Stimulated activated CD4-positive, alpha-beta T cell treated with anti-CD3 and anti-CD28 coated beads, Interleukin-15, amount 100 ng/mL, for 48 hours (primary cell): ENCODE results near the gene ASAP3.
"Not testable (repeated sequence)": the region's sequence is repeated elsewhere in the genome, so short reads cannot be mapped to it uniquely, and the experiment has no call there.

Experiments used
- DNase-seq, 2 donors: peaks; one replicate each; pipeline ENCODE4 v3.0.0-alpha.2; 2020; ENCODE audit warnings: low read depth in 2 of 2

ASAP3 gene

DNA sequence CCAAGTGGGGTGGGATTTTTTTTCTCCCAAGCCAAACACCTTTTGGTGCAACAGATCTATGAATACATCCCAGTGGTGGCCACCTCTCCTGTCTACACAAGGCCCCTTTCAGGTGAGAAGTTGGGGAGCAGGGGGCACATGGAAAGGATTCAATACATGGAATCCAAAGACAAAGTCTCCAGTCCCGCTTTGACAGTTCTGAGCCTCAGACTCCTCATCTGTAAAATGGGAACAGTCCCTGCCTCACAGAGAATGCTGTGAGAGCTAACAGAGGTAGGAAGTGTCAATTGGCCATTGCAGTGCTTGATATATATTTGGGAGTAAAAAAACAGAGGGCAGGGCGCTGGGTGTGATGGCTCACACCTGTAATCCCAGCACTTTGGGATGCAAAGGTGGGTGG, 87.6 kb downstream of the ASAP3 start:
- DNase-seq, result no peak

DNA sequence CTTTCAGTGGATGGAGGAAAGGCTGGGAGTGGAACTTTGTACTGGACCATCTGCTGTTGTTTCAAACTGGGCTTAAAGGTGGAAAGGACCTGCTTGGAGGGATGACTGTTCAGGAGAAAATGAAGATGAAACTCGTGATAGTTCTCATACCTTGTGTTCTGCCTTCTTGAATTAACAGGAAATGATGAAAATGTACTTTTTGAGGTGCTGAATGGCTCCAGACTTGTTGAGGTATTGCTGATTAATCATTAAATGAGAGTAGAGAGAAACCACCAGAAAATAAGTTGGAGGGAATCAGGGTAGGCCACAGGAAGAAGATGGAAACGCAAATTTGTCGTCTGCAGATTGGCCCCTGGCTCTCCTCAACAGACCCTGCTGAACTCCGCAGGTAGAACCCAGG, 88.1 kb downstream of the ASAP3 start:
- no peak for DNase-seq

DNA sequence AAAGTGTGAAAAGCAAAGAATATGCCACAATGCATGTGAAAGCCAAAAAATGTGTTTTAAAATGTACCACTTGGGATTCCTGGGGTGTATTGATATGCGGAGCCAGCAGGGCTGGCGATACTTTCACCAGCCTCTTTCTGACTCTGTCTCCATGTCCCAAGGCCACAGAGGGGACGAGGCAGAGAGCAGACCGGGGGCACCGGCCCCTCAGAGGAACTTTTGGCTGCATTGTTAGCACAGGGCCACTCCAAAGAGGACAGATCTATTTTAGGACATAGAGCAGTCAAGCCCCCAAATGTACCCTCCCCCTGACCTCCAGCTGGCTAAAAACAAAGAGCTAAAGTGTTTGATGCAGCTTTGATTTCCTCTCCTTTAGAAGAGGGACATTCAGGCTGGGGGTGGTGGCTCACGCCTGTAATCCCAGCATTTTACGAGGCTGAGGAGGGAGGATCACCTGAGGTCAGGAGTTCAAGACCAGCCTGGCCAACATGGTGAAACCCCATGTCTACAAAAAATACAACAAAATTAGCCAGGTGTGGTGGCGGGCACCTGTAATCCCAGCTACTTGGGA, 88.7 kb downstream of the ASAP3 start:
- no peak for DNase-seq

DNA sequence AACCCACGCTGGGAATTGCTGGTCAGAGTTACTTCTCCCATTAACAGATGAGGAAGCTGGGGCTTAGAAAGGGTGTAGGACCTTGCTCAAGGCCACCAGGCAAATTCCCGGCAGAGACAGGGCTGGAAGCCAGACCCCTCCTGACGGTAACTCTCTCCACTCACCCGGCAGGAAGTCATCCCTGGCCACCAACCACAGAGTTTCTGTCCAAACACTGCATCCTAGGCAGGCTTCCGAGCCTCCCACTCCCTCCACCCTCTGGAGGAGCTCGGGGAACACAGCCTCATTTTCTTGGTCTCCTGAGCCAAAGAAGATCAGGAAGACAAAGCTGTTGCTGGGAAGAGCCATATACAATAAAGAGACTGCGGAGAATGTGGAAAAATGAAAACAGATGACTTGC, 89.3 kb downstream of the ASAP3 start:
- DNase-seq, result no peak

DNA sequence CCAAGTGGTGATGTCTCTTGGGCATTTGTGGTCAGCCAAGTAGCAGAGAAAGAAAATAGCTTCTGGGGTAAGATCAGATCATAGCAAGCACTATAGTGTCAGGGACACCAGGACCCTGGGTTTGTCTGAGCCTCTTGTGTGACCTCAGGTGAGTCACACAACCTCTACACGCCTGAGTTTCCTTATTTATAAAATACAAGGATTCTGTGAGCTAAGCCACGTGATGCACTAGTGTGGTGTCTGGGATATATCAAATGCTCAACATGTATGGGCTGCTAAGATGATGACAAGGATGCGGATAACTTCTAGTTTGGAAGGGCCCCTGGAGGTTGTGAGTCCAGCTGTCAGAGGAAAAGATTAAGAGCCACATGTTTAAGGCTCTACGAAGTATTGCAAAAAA, 89.8 kb downstream of the ASAP3 start:
- DNase-seq, result no peak

DNA sequence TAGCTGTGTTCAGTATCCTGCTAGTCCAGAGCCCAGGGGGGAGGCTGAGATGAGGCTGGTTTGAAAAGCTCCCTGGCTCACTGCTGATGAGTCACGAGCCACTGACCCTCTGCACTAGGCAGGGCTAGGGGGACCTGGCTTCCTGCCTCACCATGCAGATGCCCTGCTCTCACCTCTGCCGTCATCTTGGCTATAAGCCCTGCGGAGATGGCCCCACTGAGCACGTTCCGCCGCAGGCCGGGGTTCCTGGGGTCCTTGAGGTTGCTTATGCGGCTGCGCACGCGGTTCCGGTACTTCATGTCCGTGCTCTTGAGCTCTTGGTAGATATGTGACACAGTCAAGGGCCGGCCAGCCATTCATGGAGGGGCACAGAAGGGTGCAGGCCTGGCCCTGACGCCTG, 90.3 kb downstream of the ASAP3 start:
- no peak for DNase-seq

DNA sequence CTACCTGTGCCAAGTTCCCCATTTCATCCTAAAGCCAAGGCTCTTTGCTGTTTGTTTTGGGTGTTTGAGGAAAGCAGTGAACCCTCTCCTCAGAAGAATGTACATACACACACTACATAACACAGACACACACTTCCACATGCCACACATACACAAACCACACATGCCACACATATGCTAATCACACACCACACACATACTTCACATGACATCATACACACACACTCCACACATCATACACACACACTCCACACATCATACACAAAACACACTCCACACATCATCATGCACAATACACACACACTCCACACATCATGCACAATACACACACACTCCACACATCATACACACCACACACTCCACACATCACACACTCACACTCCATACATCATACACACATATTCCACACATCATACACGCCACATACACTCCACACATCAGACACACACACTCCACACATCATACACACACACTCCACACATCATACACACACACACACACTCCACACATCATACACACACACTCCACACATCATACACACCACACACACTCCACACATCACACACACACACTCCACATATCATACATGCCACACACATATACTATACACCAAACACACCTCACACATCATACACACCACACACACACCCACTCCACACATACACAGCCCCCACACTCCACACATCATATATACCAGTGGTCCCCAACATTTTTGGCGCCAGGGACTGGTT, 91.7 kb downstream of the ASAP3 start:
- DNase-seq, result no peak

DNA sequence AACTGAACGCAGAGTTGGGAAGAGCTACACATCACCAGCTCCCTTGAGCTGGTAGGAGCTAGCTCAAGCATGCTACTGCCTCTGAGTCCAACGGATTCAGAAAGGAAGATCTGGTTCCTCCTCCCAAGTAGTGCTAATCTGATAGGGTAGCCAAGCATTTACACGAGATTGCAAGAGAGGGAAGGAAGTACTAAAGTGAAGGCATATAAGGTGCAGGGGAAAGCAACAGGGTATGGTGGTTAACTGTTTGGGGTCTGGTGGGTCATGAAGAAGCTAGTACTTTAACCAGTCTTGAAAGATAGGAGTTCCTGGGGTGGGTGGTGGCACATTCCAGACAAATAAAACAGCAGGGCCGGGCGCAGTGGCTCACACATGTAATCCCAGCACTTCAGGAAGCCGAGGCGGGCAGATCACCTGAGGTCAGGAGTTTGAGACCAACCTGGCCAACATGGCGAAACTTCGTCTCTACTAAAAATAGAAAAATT, 94.1 kb downstream of the ASAP3 start:
- DNase-seq, result no peak

DNA sequence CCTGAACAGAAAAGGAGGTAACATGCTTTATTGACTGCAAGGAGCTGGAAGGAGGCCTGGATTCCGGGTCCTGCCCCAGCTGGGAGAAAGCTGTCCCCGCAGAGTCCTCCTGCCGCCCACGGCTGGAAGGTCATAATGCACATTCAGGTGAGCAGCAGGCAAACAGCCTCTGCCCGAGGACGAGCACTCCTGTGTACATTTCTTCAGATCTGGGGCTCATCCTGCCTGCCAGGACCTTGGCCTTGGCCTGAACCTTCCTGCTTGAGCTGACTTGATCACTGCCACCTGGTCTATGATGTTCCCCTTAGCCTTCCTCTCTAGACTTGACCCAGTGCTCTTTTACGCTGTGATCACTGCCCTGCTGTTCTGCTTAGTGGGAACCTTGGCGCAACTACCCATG, 96.5 kb downstream of the ASAP3 start:
- DNase-seq, result no peak

DNA sequence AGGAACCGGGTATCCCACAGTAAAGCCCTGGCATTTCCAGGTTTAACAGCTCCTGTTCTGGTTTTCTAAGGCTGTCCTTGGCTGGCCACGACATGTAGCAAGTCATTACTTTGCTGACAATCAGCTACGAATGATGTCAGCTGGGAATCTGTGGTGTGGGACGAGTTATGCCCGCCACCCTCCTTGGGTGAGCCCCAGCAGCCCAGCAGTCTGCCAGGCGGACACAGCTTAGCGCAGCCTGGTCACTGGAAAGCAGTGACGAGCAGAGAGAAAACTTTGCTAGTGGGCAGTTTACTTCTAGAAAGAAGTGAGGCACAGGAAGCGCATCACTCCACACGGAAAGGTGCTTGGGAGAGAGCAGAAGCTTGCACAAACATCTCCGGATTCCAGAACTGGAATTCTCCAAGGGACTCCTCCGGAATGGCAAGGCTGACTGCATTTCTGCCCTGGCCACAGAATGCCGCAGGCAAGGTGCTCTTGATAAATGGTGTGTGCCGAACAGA, 98.8 kb downstream of the ASAP3 start:
- DNase-seq, result no peak

DNA sequence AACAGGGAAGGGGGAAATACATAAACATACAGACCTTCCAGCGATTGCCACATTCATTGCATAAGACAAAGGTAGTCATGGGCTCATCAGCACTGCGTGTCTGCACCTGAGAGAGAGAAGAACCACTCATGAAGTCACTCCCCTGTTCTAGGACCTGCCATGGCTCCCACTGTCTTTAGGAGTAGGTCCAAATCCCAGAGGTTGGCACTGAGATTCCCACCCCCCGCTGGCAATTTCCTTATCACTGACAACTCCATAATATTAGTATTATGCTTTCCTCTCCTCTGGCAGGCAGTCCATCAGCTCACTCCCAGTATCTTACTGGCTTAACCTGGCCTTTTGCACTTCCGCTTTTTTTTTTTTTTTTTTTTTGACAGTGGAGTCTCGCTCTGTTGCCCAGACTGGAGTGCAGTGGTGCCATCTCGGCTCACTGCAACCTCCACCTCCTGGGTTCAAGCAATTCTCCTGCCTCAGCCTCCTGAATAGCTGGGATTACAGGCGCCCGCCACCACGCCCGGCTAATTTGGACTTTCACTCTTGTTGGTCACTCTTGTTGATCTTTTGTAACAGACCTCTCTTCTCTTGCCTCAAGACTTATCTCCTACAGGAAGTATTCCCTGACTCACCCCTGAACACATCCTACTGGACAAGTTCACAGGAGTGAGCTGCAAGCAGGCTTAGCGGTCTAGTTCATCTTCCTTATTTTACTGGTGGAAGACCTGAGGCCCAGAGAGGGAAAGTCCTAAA, 99.5 kb downstream of the ASAP3 start:
- no peak for DNase-seq

DNA sequence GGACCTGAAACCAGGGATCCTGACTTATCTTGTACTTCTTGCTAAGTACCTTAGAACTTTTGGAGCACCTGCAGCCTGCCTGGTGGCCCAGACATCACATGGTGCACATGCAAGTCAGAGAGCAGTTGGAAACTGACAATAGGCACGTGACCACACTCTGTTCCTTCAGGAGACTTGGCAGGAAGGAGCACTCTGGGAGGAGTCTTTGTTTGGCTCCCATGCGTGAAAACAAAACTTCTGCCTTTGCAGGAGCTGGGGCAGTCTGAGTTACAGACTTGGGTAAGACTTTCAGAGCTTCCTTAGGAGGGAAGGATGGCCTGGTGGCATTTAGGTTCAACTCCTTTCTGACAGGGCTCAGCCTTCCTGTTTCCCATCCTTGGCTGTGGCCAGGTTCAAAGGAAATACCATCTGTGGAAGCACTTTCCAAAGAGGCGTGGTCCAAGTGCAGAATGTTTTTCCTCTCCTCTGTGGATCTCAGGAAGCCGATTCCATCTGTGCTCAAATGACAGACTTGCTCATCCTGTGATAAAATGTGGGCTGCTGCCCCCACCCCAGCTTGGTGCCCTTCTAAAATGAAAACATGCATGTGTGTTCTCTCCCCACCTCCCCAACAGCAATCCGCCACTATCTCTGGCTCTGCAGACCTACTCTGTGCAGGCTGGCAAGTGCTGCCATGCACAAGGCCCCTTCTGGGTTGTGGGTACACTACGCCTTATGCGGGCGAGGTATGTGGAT, 100.2 kb downstream of the ASAP3 start:
- no peak for DNase-seq

DNA sequence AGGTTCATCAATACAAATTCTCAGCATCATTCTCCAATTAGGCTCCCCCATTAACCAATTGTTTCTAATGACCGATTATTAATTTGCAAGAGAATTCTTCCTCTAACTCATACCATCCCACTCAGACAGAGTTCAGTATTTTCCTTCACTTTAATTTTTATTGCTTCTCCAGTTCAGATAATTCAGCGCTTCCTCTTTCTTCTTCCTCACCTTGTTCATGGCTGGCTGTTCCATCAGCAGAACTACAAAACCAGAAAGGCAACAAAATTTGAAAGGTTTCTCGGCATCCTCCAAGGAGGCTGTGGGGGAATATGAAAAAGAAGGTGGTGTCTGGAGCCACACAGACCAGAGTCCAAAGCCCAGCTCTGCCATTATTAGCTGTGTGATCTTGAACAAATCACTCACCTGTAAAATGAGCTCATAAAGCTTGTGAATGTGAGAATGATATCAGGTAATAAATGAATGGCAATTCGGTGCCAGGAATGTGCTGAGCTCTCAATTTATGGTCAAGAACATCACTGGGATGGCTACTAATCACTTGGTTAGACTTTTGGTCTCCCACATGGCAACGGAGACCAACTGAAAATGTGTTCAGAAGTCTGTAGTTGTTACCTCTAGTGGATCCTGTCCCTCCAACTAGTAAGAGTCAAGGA, 102.6 kb downstream of the ASAP3 start:
- no peak for DNase-seq

DNA sequence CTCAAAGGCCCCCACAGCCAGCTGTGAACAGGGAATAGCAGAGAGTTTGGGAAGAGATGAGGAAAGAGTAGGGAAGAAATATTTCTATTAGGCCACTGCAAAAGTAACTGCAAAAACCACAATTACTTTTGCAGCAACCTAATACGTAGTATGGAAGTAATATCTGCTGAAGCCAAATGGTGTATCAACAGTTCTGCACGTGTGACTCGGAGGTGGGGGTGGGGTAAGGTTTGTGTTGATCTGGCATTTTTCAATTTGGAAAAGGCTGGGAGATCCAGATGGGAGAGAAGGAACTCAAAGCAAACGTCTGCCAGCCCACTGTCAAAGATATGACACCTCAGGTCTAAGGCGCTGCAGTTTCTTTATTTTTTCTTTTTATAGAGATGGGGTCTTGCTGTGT, 103.3 kb downstream of the ASAP3 start:
- DNase-seq, result no peak

DNA sequence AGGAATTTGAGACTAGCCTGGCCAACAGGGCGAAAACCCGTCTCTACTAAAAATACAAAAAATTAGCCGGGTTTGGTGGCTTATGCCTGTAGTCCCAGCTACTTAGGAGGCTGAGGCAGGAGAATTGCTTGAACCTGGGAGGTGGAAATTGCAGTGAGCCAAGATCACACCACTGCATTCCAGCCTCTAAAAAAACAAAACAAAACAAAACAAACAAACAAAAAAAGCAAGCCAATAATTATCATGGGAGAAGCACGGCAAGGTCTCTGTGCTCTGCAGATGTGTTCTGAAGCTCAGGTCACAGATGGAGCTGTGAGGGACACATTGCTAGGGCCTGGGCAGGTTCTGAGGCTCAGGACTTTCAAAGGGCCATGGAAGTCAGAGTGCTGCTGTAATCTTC, 103.7 kb downstream of the ASAP3 start:
- DNase-seq, result not testable (repeated sequence)
